GM23338 (cell line): ENCODE data around the gene SLC35F1.

Experiments used
- CTCF ChIP-seq, 2 experiments: fragments of 200-600 bp in 1 of 2; sonication (generic) in 1 of 2; conservative IDR thresholded peaks; 2 replicates each; pipeline versions ENCODE4 v1.5.1 to v1.6.1; 2016 to 2017; ENCODE audit warnings: antibody characterized with exemption in 2 of 2, low read depth in 2 of 2, mild to moderate bottlenecking in 2 of 2, moderate library complexity in 1 of 2
- REST ChIP-seq: IDR thresholded peaks from one replicate; pipeline ENCODE4 v1.6.1; 2018; ENCODE audit warnings: antibody characterized with exemption; ENCODE audit not compliant: unreplicated experiment
- ZNF331 ChIP-seq: fragments of 250-450 bp; sonication (Bioruptor Pico); IDR thresholded peaks from 2 replicates; pipeline ENCODE4 v1.5.0; 2020; ENCODE audit warnings: low read depth, mild to moderate bottlenecking, moderate library complexity

DNA sequence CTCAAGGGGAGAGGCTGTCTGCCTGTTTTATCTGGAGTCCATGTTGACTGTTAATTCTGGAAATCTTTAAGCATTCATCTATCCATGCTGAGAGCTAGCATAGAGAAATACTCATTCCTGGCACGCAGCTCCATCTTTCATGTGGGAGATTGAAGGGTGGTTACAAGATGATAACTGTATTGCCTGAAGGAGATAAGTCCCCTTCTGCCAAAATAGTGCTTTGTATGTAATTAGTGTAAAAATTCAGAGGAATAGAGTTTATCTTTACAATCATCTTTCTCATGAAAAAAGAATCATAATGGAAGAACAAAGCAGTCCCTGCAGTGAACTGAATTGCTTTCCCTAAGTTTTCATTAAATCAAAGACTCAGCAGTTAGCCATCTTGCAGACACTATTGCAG lies 256.5 kb downstream of the SLC35F1 start:
- TF ChIP-seq CTCF (conservative IDR thresholded peaks at IDR 0.05; ENCODE audit: low read depth in 2 of 2) (no peak), ZNF331 (CRISPR knock-in tag) (no peak), REST (no peak)
